K562 (cell line): ENCODE measurements around the gene HOXA2. TPM values are rescaled to one million over a fixed set of nuclear protein-coding genes. Genes with fewer than 3 reads are reported as not detected.

Experiments
- ATAC-seq: fragments of 200-7000 bp; cut with Tn5 transposase; 3 replicates; pipeline ENCODE4 v1.9.1; 2020; ENCODE audit warnings: moderate library complexity
- BruUV-seq: library from RNA; stranded (reverse); fragments of 400-500 nt; replicated peaks from 2 replicates; lab custom pipeline; 2021; lab: Mats Ljungman, UMichigan
- CTCF ChIA-PET: fragments of 300-600 bp; formaldehyde crosslinking; extraction: SDS; loops from one replicate; lab custom pipeline; 2021; ENCODE audit warnings: low intra/inter-chr PET ratio; lab: Yijun Ruan, JAX
- POLR2A ChIA-PET: fragments of 300-600, 350-650 bp; sonication (Branson Sonifier 250); formaldehyde crosslinking; extraction: SDS; loops from one replicate; lab custom pipeline; 2021; ENCODE audit warnings: antibody characterized with exemption, inconsistent platforms; lab: Yijun Ruan, JAX
- DNase-seq, 4 experiments: peaks; one replicate each; pipeline versions ENCODE4 v3.0.0 to v3.0.0-alpha.2; 2011 to 2018; ENCODE audit warnings: low spot score in 3 of 4, mixed read lengths in 3 of 4; ENCODE audit errors: extremely low read depth in 1 of 4
- FAIRE-seq: peaks from 2 replicates; lab custom pipeline; 2011; peaks lifted over from hg19 to GRCh38; lab: Jason Lieb, UNC
- H2AFZ ChIP-seq: 2 replicates; pipeline ENCODE4 v1.6.0; 2011; ENCODE audit warnings: low read depth, low read length, control low read depth, inconsistent platforms
- H3K27ac ChIP-seq: fragments of 200-600 bp; 3 replicates; pipeline ENCODE4 v1.8.0; 2011; ENCODE audit warnings: low read depth, mild to moderate bottlenecking, control low read depth, inconsistent platforms, low read length, moderate library complexity, mixed read lengths; ENCODE audit errors: extremely low read depth
- H3K27me3 ChIP-seq, 2 experiments: fragments of 300-600 bp in 1 of 2; 2 replicates in 1 of 2; 3 replicates in 1 of 2; pipeline versions ENCODE4 v1.6.0 to v1.8.0; 2011; ENCODE audit warnings: inconsistent platforms in 2 of 2, low read length in 2 of 2, mild to moderate bottlenecking in 1 of 2, mixed read lengths in 1 of 2, moderate library complexity in 1 of 2; ENCODE audit not compliant: control insufficient read depth in 2 of 2, insufficient read depth in 2 of 2
- H3K36me3 ChIP-seq: fragments of 300-600 bp; 3 replicates; pipeline ENCODE4 v1.8.0; 2011; ENCODE audit warnings: mild to moderate bottlenecking, low read length, inconsistent platforms; ENCODE audit not compliant: control insufficient read depth, insufficient read depth
- H3K4me1 ChIP-seq, 2 experiments: fragments of 200-600 bp in 1 of 2; replicated peaks in 1 of 2; 2 replicates in 1 of 2; 3 replicates in 1 of 2; pipeline versions ENCODE4 v1.5.1 to v1.8.0; 2011; ENCODE audit warnings: inconsistent platforms in 2 of 2, low read length in 2 of 2, mild to moderate bottlenecking in 1 of 2, mixed read lengths in 1 of 2, moderate library complexity in 1 of 2; ENCODE audit not compliant: control insufficient read depth in 2 of 2, insufficient read depth in 2 of 2
- H3K4me2 ChIP-seq: 2 replicates; pipeline ENCODE4 v1.6.1; 2011; ENCODE audit warnings: low read length, control low read depth, inconsistent platforms, mixed read lengths; ENCODE audit not compliant: insufficient read depth
- H3K4me3 ChIP-seq: fragments of 200-600 bp; sonication (generic), shearing (Covaris generic); 2 replicates; pipeline ENCODE4 v1.5.1; 2016; ENCODE audit warnings: control low read depth, inconsistent platforms
- H3K79me2 ChIP-seq: fragments of 200-600 bp; 3 replicates; pipeline ENCODE4 v1.8.0; 2011; ENCODE audit warnings: low read length, inconsistent platforms; ENCODE audit not compliant: control insufficient read depth, insufficient read depth
- H3K9ac ChIP-seq, 2 experiments: 2 replicates each; pipeline versions ENCODE4 v1.6.0 to v1.6.1; 2011; ENCODE audit warnings: low read depth in 2 of 2, low read length in 2 of 2, control low read depth in 1 of 2, inconsistent platforms in 1 of 2, mild to moderate bottlenecking in 1 of 2, mixed read lengths in 1 of 2; ENCODE audit not compliant: insufficient read depth in 1 of 2
- H3K9me1 ChIP-seq: one replicate; pipeline ENCODE4 v1.6.0; 2011; ENCODE audit warnings: inconsistent platforms, mild to moderate bottlenecking, low read length, moderate library complexity; ENCODE audit not compliant: control insufficient read depth, insufficient read depth
- H3K9me3 ChIP-seq: replicated peaks from 2 replicates; pipeline ENCODE4 v1.5.1; 2011; ENCODE audit warnings: low read depth, low read length, inconsistent platforms; ENCODE audit not compliant: control insufficient read depth, insufficient read depth
- H4K20me1 ChIP-seq: replicated peaks from 2 replicates; pipeline ENCODE4 v1.6.1; 2011; ENCODE audit warnings: low read length, inconsistent platforms, mixed read lengths; ENCODE audit not compliant: control insufficient read depth, insufficient read depth
- CCNT2 ChIP-seq: IDR thresholded peaks from 2 replicates; pipeline ENCODE4 v1.6.1; 2011; ENCODE audit warnings: borderline replicate concordance, low read depth, mild to moderate bottlenecking, moderate library complexity, mixed read lengths, low read length; ENCODE audit not compliant: insufficient read length; ENCODE audit errors: extremely low read depth
- CTCFL ChIP-seq: IDR thresholded peaks from 2 replicates; pipeline ENCODE4 v1.6.1; 2011; ENCODE audit warnings: borderline replicate concordance, low read depth, mild to moderate bottlenecking, moderate library complexity, low read length; ENCODE audit not compliant: insufficient read depth, poor library complexity, severe bottlenecking
- JUN ChIP-seq, 2 experiments: sonication (generic) in 1 of 2; formaldehyde crosslinking in 1 of 2; IDR thresholded peaks; 2 replicates each; pipeline versions ENCODE4 v1.6.1 to v1.8.0; 2012 to 2022; ENCODE audit warnings: borderline replicate concordance in 2 of 2, mild to moderate bottlenecking in 2 of 2, improper control_type of control experiment in 1 of 2, low read depth in 1 of 2, low read length in 1 of 2, missing genetic modification reagents in 1 of 2
- NFYB ChIP-seq: IDR thresholded peaks from 2 replicates; pipeline ENCODE4 v1.6.1; 2011; ENCODE audit warnings: mild to moderate bottlenecking, moderate library complexity; ENCODE audit not compliant: insufficient read length; ENCODE audit errors: extremely low read depth
- TCFL5 ChIP-seq: fragments of 250-450 bp; sonication (Bioruptor Pico); conservative IDR thresholded peaks from 2 replicates; pipeline ENCODE4 v1.6.1; 2021; ENCODE audit warnings: mild to moderate bottlenecking, moderate library complexity, matching md5 sums
- TSHZ1 ChIP-seq: fragments of 250-450 bp; sonication (Bioruptor Pico); IDR thresholded peaks from 2 replicates; pipeline ENCODE4 v1.4.0; 2020; ENCODE audit warnings: mild to moderate bottlenecking, moderate library complexity
- WGBS: fragments of 100-300 bp; shearing (Covaris generic); methylation state at CpG from one replicate; pipeline ENCODE4 v1.1.6; 2016; ENCODE audit warnings: low coverage, mixed read lengths; ENCODE audit not compliant: insufficient coverage; ENCODE audit errors: missing lambda C conversion rate; 5-methylcytosine and 5-hydroxymethylcytosine counted together
- in situ Hi-C: fragments of 300-500 bp; cut with MboI; formaldehyde crosslinking; loops from 4 replicates; pipeline ENCODE4 v1.15.0; 2018; ENCODE audit warnings: inconsistent platforms, mixed read lengths
- intact Hi-C: fragments of 100-400 bp; cut with micrococcal nuclease; formaldehyde crosslinking; loops from 2 replicates; pipeline ENCODE4 v1.14.2; 2022
- polyA plus RNA-seq, 8 experiments: library from polyadenylated mRNA; depleted of rRNA in 4 of 8; stranded (reverse) in 5 of 8; unstranded in 3 of 8; fragments of >200 nt; fragmentation: Nextera tagmentation in 2 of 8; fragmentation: Illumina TruSeq in 1 of 8; extraction: Ambion mirVana in 2 of 8; extraction: Trizol in 1 of 8; gene quantifications; 2 replicates each; pipeline versions ENCODE4 v1.2.1 to v1.2.3, GENCODE V29; 2011 to 2014; ENCODE audit warnings: inconsistent platforms in 1 of 8, missing spikeins in 1 of 8
- total RNA-seq, 7 experiments: library from RNA; depleted of rRNA in 6 of 7; stranded (reverse); fragments of >200 nt in 6 of 7; fragmentation: Illumina TruSeq in 2 of 7; extraction: Trizol in 2 of 7; gene quantifications; 2 replicates each; pipeline versions ENCODE4 v1.2.1 to v1.2.3, GENCODE V29; 2011 to 2021; ENCODE audit warnings: low replicate concordance in 1 of 7
- TF ChIP-seq, protein P1 (sequence below): fragments of 200-800 bp; sonication (Bioruptor generic); IDR thresholded peaks from 2 replicates; pipeline ENCODE4 v1.6.1; 2017; ENCODE audit warnings: missing genetic modification characterization, missing compliant biosample characterization
- TF ChIP-seq, protein P2 (sequence below): sonication (generic); formaldehyde crosslinking; IDR thresholded peaks from 2 replicates; pipeline ENCODE4 v1.9.0; 2022; ENCODE audit warnings: mild to moderate bottlenecking, missing genetic modification reagents

The HOXA2 gene
- total and polyA plus RNA-seq, 9 of the 15 experiments (the other 6 are each of a cell fraction or from before 2014, with no cell fraction given) = 0.04 TPM; not detected in 8

DNA sequence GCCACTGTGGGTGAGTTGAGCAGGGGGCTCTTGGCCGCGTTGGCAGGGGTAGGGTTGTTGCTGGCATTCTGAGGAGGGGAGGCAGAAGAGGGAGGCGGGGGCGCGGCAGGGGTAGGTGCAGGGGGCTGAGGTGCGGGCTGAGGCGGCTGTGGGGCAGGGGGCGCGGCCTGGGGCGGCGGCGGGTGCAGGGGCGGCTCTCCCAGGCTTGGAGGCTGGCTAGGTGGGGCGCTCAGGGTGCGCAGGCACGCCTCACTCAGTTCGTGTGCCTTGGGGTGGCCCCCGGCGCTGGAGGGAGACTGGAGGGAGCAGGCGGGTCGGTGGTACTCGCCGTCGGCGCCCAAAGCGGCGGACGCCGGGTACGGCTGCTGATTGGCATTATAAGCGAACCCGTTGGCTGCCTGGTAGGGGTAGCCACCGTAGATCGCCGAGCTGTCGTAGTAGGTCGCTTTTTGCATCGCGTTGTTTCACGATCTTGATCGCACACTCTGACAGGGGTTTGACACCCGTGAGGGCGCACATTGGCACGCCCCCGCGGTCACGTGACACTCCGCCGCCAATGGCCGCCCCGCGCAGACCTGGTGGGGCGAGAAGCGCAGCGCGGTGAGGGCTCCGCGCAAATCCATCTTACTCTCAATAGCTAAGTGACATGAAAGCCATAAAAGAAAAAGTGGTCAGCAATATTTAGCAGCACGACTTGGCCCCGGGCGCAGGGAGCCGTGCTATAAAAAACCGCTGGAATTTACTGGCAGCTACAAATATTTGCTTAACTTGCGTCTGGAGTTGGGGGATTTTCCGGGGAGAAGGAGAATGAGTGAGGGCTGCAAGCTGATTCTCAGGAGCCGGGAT lies 7.9 kb upstream of the HOXA2 start (continued):
- TF ChIP-seq, protein P1, sequence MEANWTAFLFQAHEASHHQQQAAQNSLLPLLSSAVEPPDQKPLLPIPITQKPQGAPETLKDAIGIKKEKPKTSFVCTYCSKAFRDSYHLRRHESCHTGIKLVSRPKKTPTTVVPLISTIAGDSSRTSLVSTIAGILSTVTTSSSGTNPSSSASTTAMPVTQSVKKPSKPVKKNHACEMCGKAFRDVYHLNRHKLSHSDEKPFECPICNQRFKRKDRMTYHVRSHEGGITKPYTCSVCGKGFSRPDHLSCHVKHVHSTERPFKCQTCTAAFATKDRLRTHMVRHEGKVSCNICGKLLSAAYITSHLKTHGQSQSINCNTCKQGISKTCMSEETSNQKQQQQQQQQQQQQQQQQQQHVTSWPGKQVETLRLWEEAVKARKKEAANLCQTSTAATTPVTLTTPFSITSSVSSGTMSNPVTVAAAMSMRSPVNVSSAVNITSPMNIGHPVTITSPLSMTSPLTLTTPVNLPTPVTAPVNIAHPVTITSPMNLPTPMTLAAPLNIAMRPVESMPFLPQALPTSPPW (CRISPR knock-in tag) = no peak
- TF ChIP-seq NFYB = peak; percentile 5
- TF ChIP-seq CCNT2 = no peak
- TF ChIP-seq, protein P2, sequence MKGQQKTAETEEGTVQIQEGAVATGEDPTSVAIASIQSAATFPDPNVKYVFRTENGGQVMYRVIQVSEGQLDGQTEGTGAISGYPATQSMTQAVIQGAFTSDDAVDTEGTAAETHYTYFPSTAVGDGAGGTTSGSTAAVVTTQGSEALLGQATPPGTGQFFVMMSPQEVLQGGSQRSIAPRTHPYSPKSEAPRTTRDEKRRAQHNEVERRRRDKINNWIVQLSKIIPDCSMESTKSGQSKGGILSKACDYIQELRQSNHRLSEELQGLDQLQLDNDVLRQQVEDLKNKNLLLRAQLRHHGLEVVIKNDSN (CRISPR knock-in tag) = peak; percentile 42; the same call in 1 of the 2 replicates
- TF ChIP-seq, all 486 proteins: peak for 5

DNA sequence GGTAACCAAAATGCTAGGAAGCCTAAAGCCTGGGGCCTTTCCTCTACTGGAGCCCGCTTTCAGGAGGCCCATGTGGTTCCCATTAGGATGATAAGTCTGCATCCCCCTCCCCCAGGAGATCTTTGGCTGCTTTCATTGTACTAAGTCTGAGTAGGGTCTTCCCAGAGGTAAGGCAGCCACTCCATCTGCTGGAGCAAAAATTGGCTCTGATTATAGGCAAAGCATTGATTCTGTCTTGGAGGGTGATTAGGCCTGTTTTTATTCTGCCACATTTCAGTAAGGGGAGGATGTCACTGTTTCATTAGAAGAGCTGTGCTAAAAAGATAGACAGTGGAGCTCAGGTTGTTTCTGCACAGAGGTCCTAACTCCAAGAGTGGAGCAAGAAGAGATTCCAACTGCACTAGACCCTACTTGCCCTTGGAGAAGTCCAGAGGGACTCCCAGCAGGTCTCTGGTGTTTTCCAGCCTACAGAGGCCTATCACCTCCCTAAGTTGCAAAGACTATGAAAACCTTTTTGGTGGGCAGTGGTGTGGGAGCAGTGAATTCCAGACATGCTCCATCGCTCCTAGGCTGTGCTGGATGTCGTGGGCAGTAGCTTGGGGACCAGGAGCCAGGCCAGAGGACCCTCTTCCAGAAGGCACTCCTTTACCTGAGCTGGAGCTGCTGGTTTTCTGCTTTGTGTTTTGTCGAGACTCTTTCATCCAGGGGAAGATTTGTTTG lies 7.1 kb upstream of the HOXA2 start:
- no peak overlapping the region for H3K9ac ChIP-seq
- H3K27me3 ChIP-seq = peaks cover 51 to 65% of the 10 kb centered on the region in 2 experiments; a peak in 4 of 5 replicates
- no peaks in the 10 kb centered on the region for H3K9me1 ChIP-seq
- in situ Hi-C loops = no loop called here
- H3K4me1 ChIP-seq = peaks cover 0 to 23% of the 10 kb centered on the region in 2 experiments; a peak in 2 of 5 replicates
- DNase-seq (no peak), ATAC-seq (no peak), FAIRE-seq (no peak)
- intact Hi-C loops = no loop called here
- ChIA-PET CTCF (no interaction called here), POLR2A (no interaction called here)
- H3K36me3 ChIP-seq = no peaks in the 10 kb centered on the region
- H3K4me3 ChIP-seq = no peak overlapping the region
- no peak overlapping the region for H3K4me2 ChIP-seq
- no peaks in the 10 kb centered on the region for H3K9me3 ChIP-seq
- no peak overlapping the region for H3K27ac ChIP-seq
- no peak overlapping the region for H2AFZ ChIP-seq
- 0 out of 2 replicates have a peak, but pooled peaks cover 6% of the 10 kb centered on the region for H4K20me1 ChIP-seq
- no TSS peak for BruUV-seq
- no peaks in the 10 kb centered on the region for H3K79me2 ChIP-seq
- WGBS = 5% methylated on average over 4 of the region's 4 CpGs
- TF ChIP-seq JUN (IDR thresholded peaks at IDR 0.05; ENCODE audit: borderline replicate concordance, low read depth, low read length) (no peak), JUN (CRISPR knock-in tag; IDR thresholded peaks at IDR 0.05; ENCODE audit: borderline replicate concordance) (no peak), CTCFL (no peak), TCFL5 (CRISPR knock-in tag) (no peak), TSHZ1 (no peak)
